ENCODE results near the gene DCAKD. TPM values are rescaled to one million over a fixed set of nuclear protein-coding genes. Genes with fewer than 3 reads are reported as not detected.
A peak's percentile ranks its signal among the peaks of the same experiment; 100 is the strongest.

DCAKD gene
- total and polyA plus RNA-seq, 2 of the 8 experiments (the other 6 are each of a cell fraction or from before 2014, with no cell fraction given): 35.6 to 52.9 TPM

- POLR2A ChIA-PET (ENCODE audit: partially characterized antibody): interaction anchor here (1.0 to 1.2 kb wide), 2 partner anchors 57 to 117 kb away, joined by 3 read pairs; a partner anchor contains a TSS
- Histone ChIP-seq H3K36me3 (ENCODE audit: control insufficient read depth in 2 of 4, insufficient read depth in 4 of 4, low read length in 3 of 4) (no peaks in the 10 kb centered on the region), H4K91ac (replicated peaks; ENCODE audit: insufficient read length, low read length) (no peak overlapping the region), H3K4me1 (replicated peaks in 1 of 4; ENCODE audit: control insufficient read depth in 3 of 4, insufficient read depth in 4 of 4, low read length in 3 of 4) (peaks cover 9 to 29% (median 14%) of the 10 kb centered on the region in 4 experiments), H3K79me1 (ENCODE audit: low read depth, low read length) (no peaks in the 10 kb centered on the region), H2BK20ac (ENCODE audit: low read length) (no peak overlapping the region), H3K27me3 (replicated peaks in 1 of 4; ENCODE audit: control insufficient read depth in 3 of 4, extremely low read depth in 1 of 4, insufficient read depth in 3 of 4, low read length in 3 of 4) (peaks cover 20 to 42% (median 39%) of the 10 kb centered on the region in 4 experiments), H3K27ac (ENCODE audit: low read depth, low read length) (no peak overlapping the region), H3K4me2 (ENCODE audit: insufficient read depth in 1 of 2, low read depth in 2 of 2, low read length in 2 of 2) (no peak overlapping the region), H3K14ac (ENCODE audit: insufficient read length) (no peak overlapping the region), H2BK15ac (ENCODE audit: low read length) (no peak overlapping the region), H2AK5ac (ENCODE audit: low read depth, low read length) (no peak overlapping the region), H2BK12ac (ENCODE audit: low read depth, low read length) (no peak overlapping the region), H4K5ac (ENCODE audit: insufficient read length, low read depth, low read length) (no peak overlapping the region), H2BK5ac (ENCODE audit: low read depth, low read length) (no peak overlapping the region), H3K4me3 (ENCODE audit: extremely low read depth in 1 of 4, insufficient read depth in 2 of 4, low read depth in 3 of 4, low read length in 4 of 4) (no peak overlapping the region), H2AFZ (ENCODE audit: low read length) (no peak overlapping the region), H3K56ac (replicated peaks; ENCODE audit: insufficient read length, low read depth, low read length) (no peak overlapping the region), H4K8ac (ENCODE audit: extremely low read depth, insufficient read depth, low read length) (no peak overlapping the region), H3K79me2 (ENCODE audit: control insufficient read depth in 1 of 2, insufficient read depth in 2 of 2, low read length in 2 of 2) (no peaks in the 10 kb centered on the region), H4K20me1 (replicated peaks in 1 of 2; ENCODE audit: control insufficient read depth in 1 of 2, insufficient read depth in 2 of 2, low read length in 2 of 2) (peaks cover 0 to 4% of the 10 kb centered on the region in 2 experiments), H3K23ac (ENCODE audit: insufficient read length) (no peak overlapping the region), H3K9me3 (ENCODE audit: insufficient read depth in 2 of 2, low read depth in 1 of 2, low read length in 1 of 2) (no peaks in the 10 kb centered on the region), H3K9ac (replicated peaks in 1 of 4; ENCODE audit: extremely low read depth in 1 of 4, low read depth in 3 of 4, low read length in 3 of 4) (no peak overlapping the region), H3K4ac (replicated peaks; ENCODE audit: insufficient read length, low read depth, low read length) (no peak overlapping the region), H3K18ac (ENCODE audit: extremely low read depth, low read length) (no peak overlapping the region), H3K23me2 (ENCODE audit: low read depth, low read length) (peaks cover 3% of the 10 kb centered on the region; the same call in 1 of the 2 replicates), H2BK120ac (replicated peaks; ENCODE audit: low read depth, low read length) (no peak overlapping the region)
- FAIRE-seq (peak; percentile 73), DNase-seq (ENCODE audit: low read depth in 1 of 2, low spot score in 2 of 2) (no peak)
- WGBS, 2 experiments (ENCODE audit: extremely low coverage in 1 of 2, insufficient coverage in 1 of 2, insufficient read length in 1 of 2, insufficient replicate concordance in 2 of 2, low coverage in 1 of 2, low lambda C conversion rate in 2 of 2, missing lambda C conversion rate in 1 of 2): 68% methylated on average over 5 of the region's 5 CpGs; no CpG with 5 or more reads in 1 of the 2 experiments
- CTCF ChIA-PET (ENCODE audit: partially characterized antibody): interaction anchor here (0.6 to 16.2 kb wide), 7 partner anchors 20 to 240 kb away, joined by 3 to 243 read pairs (median 5); no protein-coding TSS in a partner anchor
- TF ChIP-seq ATF3 (IDR thresholded peaks at IDR 0.05; ENCODE audit: insufficient read depth, low read depth, low read length) (peak; percentile 47), E2F6 (IDR thresholded peaks at IDR 0.05) (0 out of 2 replicates have a peak, but pooled peaks have one; percentile 17), RAD21 (IDR thresholded peaks at IDR 0.05 in 1 of 2, conservative IDR thresholded peaks at IDR 0.05 in 1 of 2; ENCODE audit: low read depth in 2 of 2, low read length in 2 of 2) (peak; percentile 58 to 70), JUN (IDR thresholded peaks at IDR 0.05; ENCODE audit: low read depth, low read length) (0 out of 2 replicates have a peak, but pooled peaks have one; percentile 31), EZH2 (IDR thresholded peaks at IDR 0.05; ENCODE audit: low read depth, low read length, severe bottlenecking) (no peak), JUND (IDR thresholded peaks at IDR 0.05; ENCODE audit: low read length) (peak; percentile 96), SP1 (IDR thresholded peaks at IDR 0.05; ENCODE audit: low read depth, low read length) (no peak), HDAC2 (IDR thresholded peaks at IDR 0.05; ENCODE audit: borderline replicate concordance in 1 of 2, low read depth in 2 of 2, low read length in 2 of 2) (no peak), FOSL1 (IDR thresholded peaks at IDR 0.05; ENCODE audit: insufficient read depth, low read depth, low read length) (0 out of 2 replicates have a peak, but pooled peaks have one; percentile 27), RXRA (IDR thresholded peaks at IDR 0.05; ENCODE audit: insufficient read depth, low read depth, low read length) (no peak)
Measured at GRCh38 chr17:45016823-45017222, 34.6 kb downstream of the DCAKD start.
